Neural progenitor cell (in vitro differentiated cells): ENCODE data around the gene GHRH. TPM values are rescaled to one million over a fixed set of nuclear protein-coding genes. Genes with fewer than 3 reads are reported as not detected.

Experiments used
- DNase-seq: peaks from one replicate; pipeline ENCODE4 v3.0.0-alpha.2; 2016; ENCODE audit warnings: low spot score
- H2AFZ ChIP-seq: fragments of 200-600 bp; sonication (generic); replicated peaks from 2 replicates; pipeline ENCODE4 v1.6.1; 2016; ENCODE audit warnings: antibody characterized with exemption
- H3F3A ChIP-seq: fragments of 200-600 bp; sonication (generic); 2 replicates; pipeline ENCODE4 v1.6.1; 2016; ENCODE audit warnings: antibody characterized with exemption, low read depth
- H3K27ac ChIP-seq: fragments of 200-600 bp; sonication (generic); 2 replicates; pipeline ENCODE4 v1.5.1; 2016; ENCODE audit warnings: mild to moderate bottlenecking
- H3K27me3 ChIP-seq: fragments of 200-600 bp; sonication (generic); 2 replicates; pipeline ENCODE4 v1.6.1; 2016; ENCODE audit warnings: mild to moderate bottlenecking, moderate library complexity
- H3K36me3 ChIP-seq: fragments of 200-600 bp; sonication (generic); 2 replicates; pipeline ENCODE4 v1.5.1; 2016
- H3K4me1 ChIP-seq: fragments of 200-600 bp; sonication (generic); 2 replicates; pipeline ENCODE4 v1.6.1; 2016; ENCODE audit warnings: mixed run types
- H3K4me2 ChIP-seq: fragments of 200-600 bp; sonication (generic); 2 replicates; pipeline ENCODE4 v1.6.1; 2016
- H3K4me3 ChIP-seq: fragments of 200-600 bp; sonication (generic); 2 replicates; pipeline ENCODE4 v1.5.1; 2016
- H3K79me2 ChIP-seq: fragments of 200-600 bp; sonication (generic); 2 replicates; pipeline ENCODE4 v1.6.1; 2016; ENCODE audit warnings: low read depth
- H3K9ac ChIP-seq: fragments of 200-600 bp; sonication (generic); 2 replicates; pipeline ENCODE4 v1.6.1; 2016
- H3K9me3 ChIP-seq: fragments of 200-600 bp; sonication (generic); 2 replicates; pipeline ENCODE4 v1.5.1; 2016; ENCODE audit warnings: low read depth
- H4K20me1 ChIP-seq: fragments of 200-600 bp; sonication (generic); 2 replicates; pipeline ENCODE4 v1.6.1; 2016; ENCODE audit warnings: low read depth
- H3K27ac Mint-ChIP-seq: 3 replicates; pipeline ENCODE4 v1.8.0; 2021; ENCODE audit warnings: mixed read lengths
- H3K27me3 Mint-ChIP-seq: 2 replicates; pipeline ENCODE4 v1.8.0; 2022; ENCODE audit warnings: low read depth, mild to moderate bottlenecking, inconsistent platforms, moderate library complexity, mixed read lengths; ENCODE audit not compliant: insufficient read depth
- H3K36me3 Mint-ChIP-seq: 3 replicates; pipeline ENCODE4 v1.8.0; 2021; ENCODE audit warnings: mixed read lengths
- H3K4me1 Mint-ChIP-seq: 3 replicates; pipeline ENCODE4 v1.8.0; 2021; ENCODE audit warnings: mixed read lengths
- H3K4me3 Mint-ChIP-seq: 3 replicates; pipeline ENCODE4 v1.8.0; 2021; ENCODE audit warnings: mild to moderate bottlenecking, moderate library complexity, mixed read lengths
- H3K9me3 Mint-ChIP-seq: 3 replicates; pipeline ENCODE4 v1.8.0; 2020; ENCODE audit warnings: mixed read lengths
- EZH2 ChIP-seq: fragments of 200-600 bp; sonication (generic); IDR thresholded peaks from 2 replicates; pipeline ENCODE4 v1.6.1; 2017; ENCODE audit warnings: antibody characterized with exemption, mild to moderate bottlenecking, moderate library complexity
- EZH2phosphoT487 ChIP-seq: fragments of 200-600 bp; sonication (generic); IDR thresholded peaks from 2 replicates; pipeline ENCODE4 v1.6.1; 2017; ENCODE audit warnings: antibody characterized with exemption
- total RNA-seq: library from RNA; depleted of rRNA; stranded (reverse); fragments of >200 nt; gene quantifications from 2 replicates; pipeline ENCODE4 v1.2.3, GENCODE V29; 2015; ENCODE audit warnings: low replicate concordance
- TF ChIP-seq, protein P1 (sequence below): fragments of 200-600 bp; sonication (generic); IDR thresholded peaks from 2 replicates; pipeline ENCODE4 v1.5.1; 2017; ENCODE audit warnings: antibody characterized with exemption, mild to moderate bottlenecking

Gene GHRH
- total RNA-seq, 1 donor from 2014 or later, result not detected

DNA sequence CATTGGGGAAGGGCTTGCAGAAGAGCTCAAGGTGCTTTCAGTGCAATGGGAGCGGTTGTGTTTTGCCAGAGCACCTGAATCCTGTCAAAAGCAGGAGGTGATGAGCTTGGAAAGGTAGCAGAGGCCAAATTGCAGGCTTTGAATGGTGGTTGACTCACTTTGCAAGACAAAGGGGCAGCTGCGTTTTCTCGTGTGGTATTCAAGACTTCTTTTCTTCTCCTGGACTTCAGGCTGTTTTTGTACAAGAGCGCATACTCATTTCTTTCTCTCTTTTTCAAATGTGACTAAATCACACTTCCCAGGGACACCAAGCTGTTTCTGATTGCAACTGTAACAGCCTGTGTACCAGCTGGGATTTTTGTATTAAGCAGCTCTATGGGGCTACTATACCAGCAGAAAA is 32.3 kb downstream of the GHRH start:
- Histone ChIP-seq H3K4me2 (peak overlapping the region; percentile 46), H3K79me2 (peaks cover 6% of the 10 kb centered on the region), H3K36me3 (peaks cover 9% of the 10 kb centered on the region), H3K9ac (no peak overlapping the region), H3K4me3 (no peak overlapping the region), H2AFZ (no peak overlapping the region), H3K9me3 (no peaks in the 10 kb centered on the region), H3K4me1 (peaks cover 61% of the 10 kb centered on the region), H3F3A (peaks cover 74% of the 10 kb centered on the region), H3K27ac (peak overlapping the region; percentile 96), H4K20me1 (no peaks in the 10 kb centered on the region), H3K27me3 (no peaks in the 10 kb centered on the region)
- peak; percentile 75 for DNase-seq
- peaks cover 48% of the 10 kb centered on the region for H3K4me1 Mint-ChIP-seq
- TF ChIP-seq, protein P1, sequence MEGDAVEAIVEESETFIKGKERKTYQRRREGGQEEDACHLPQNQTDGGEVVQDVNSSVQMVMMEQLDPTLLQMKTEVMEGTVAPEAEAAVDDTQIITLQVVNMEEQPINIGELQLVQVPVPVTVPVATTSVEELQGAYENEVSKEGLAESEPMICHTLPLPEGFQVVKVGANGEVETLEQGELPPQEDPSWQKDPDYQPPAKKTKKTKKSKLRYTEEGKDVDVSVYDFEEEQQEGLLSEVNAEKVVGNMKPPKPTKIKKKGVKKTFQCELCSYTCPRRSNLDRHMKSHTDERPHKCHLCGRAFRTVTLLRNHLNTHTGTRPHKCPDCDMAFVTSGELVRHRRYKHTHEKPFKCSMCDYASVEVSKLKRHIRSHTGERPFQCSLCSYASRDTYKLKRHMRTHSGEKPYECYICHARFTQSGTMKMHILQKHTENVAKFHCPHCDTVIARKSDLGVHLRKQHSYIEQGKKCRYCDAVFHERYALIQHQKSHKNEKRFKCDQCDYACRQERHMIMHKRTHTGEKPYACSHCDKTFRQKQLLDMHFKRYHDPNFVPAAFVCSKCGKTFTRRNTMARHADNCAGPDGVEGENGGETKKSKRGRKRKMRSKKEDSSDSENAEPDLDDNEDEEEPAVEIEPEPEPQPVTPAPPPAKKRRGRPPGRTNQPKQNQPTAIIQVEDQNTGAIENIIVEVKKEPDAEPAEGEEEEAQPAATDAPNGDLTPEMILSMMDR, result no peak
- TF ChIP-seq EZH2phosphoT487 (no peak), EZH2 (no peak)
- peak overlapping the region; percentile 53 for H3K27ac Mint-ChIP-seq
- H3K4me3 Mint-ChIP-seq, result no peak overlapping the region
- H3K27me3 Mint-ChIP-seq, result no peaks in the 10 kb centered on the region
- peaks cover 50% of the 10 kb centered on the region for H3K36me3 Mint-ChIP-seq
- H3K9me3 Mint-ChIP-seq, result no peaks in the 10 kb centered on the region

GRCh38 chr20:37228656-37229055 is 33.0 kb downstream of the GHRH start:
- Histone ChIP-seq H3K27ac (peak overlapping the region; percentile 96), H3K9me3 (no peaks in the 10 kb centered on the region), H2AFZ (no peak overlapping the region), H3F3A (peaks cover 74% of the 10 kb centered on the region), H3K4me1 (peaks cover 61% of the 10 kb centered on the region), H3K4me3 (no peak overlapping the region), H3K4me2 (peak overlapping the region; percentile 46), H3K27me3 (no peaks in the 10 kb centered on the region), H3K79me2 (peaks cover 6% of the 10 kb centered on the region), H3K36me3 (peaks cover 11% of the 10 kb centered on the region), H3K9ac (no peak overlapping the region), H4K20me1 (no peaks in the 10 kb centered on the region)
- no peak for DNase-seq
- TF ChIP-seq EZH2phosphoT487 (no peak), EZH2 (no peak)
- TF ChIP-seq, protein P1, result no peak
- H3K4me3 Mint-ChIP-seq, result no peak overlapping the region
- H3K27me3 Mint-ChIP-seq, result peaks cover 2% of the 10 kb centered on the region
- peaks cover 51% of the 10 kb centered on the region for H3K36me3 Mint-ChIP-seq
- peaks cover 45% of the 10 kb centered on the region for H3K4me1 Mint-ChIP-seq
- peak overlapping the region; percentile 85 for H3K27ac Mint-ChIP-seq
- H3K9me3 Mint-ChIP-seq, result no peaks in the 10 kb centered on the region

DNA sequence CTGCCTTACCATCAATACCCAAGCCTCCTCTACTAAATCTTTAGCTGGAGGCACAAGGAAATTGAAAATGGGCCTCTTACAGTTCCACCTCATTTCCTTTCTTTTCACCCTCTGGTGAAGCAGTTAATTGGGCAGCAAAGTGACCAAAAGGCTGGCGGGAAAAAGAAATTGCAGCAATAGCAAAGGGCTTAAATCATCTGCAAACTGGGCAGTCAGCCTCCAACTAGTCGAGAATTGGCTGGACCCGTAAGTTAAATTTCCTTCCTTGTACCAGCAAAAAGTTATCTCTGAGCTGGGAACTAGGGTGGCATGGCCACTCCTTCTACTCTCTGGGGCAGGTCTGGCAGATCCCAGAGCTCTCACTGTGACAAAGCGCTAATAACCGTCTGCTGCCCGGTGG is 33.5 kb downstream of the GHRH start:
- Histone ChIP-seq H3K27ac (peak overlapping the region; percentile 96), H3K4me2 (peak overlapping the region; percentile 46), H3K4me1 (peaks cover 61% of the 10 kb centered on the region), H3K4me3 (no peak overlapping the region), H3K27me3 (no peaks in the 10 kb centered on the region), H3K79me2 (peaks cover 6% of the 10 kb centered on the region), H3F3A (peaks cover 70% of the 10 kb centered on the region), H3K36me3 (peaks cover 14% of the 10 kb centered on the region), H4K20me1 (no peaks in the 10 kb centered on the region), H3K9me3 (no peaks in the 10 kb centered on the region), H2AFZ (no peak overlapping the region), H3K9ac (no peak overlapping the region)
- TF ChIP-seq, protein P1, result no peak
- TF ChIP-seq EZH2phosphoT487 (no peak), EZH2 (no peak)
- H3K4me3 Mint-ChIP-seq, result no peak overlapping the region
- H3K36me3 Mint-ChIP-seq, result peaks cover 54% of the 10 kb centered on the region
- no peaks in the 10 kb centered on the region for H3K9me3 Mint-ChIP-seq
- H3K27ac Mint-ChIP-seq, result peak overlapping the region; percentile 85
- DNase-seq, result no peak
- H3K27me3 Mint-ChIP-seq, result peaks cover 2% of the 10 kb centered on the region
- peaks cover 45% of the 10 kb centered on the region for H3K4me1 Mint-ChIP-seq
